GM12872 (cell line): ENCODE results near the gene APOBEC3H.

Experiments used
- CTCF ChIP-seq: IDR thresholded peaks from 3 replicates; pipeline ENCODE4 v1.5.1; 2011; ENCODE audit warnings: low read depth, mild to moderate bottlenecking, low read length, moderate library complexity; ENCODE audit not compliant: insufficient read depth

APOBEC3H gene

GRCh38 chr22:39152511-39153219 lies 55.6 kb downstream of the APOBEC3H start, which contains the start of gene CBX7:
CBX7 (minus strand) TSS chr22:39152680; CDS start chr22:39152444, 236 bp downstream.
- TF ChIP-seq CTCF = no peak

- no peak for TF ChIP-seq CTCF
These were observed 56.2 kb downstream of the APOBEC3H start for GRCh38 chr22:39153220-39153717.
